ENCODE results near the gene ERN1.

ERN1 gene

DNA sequence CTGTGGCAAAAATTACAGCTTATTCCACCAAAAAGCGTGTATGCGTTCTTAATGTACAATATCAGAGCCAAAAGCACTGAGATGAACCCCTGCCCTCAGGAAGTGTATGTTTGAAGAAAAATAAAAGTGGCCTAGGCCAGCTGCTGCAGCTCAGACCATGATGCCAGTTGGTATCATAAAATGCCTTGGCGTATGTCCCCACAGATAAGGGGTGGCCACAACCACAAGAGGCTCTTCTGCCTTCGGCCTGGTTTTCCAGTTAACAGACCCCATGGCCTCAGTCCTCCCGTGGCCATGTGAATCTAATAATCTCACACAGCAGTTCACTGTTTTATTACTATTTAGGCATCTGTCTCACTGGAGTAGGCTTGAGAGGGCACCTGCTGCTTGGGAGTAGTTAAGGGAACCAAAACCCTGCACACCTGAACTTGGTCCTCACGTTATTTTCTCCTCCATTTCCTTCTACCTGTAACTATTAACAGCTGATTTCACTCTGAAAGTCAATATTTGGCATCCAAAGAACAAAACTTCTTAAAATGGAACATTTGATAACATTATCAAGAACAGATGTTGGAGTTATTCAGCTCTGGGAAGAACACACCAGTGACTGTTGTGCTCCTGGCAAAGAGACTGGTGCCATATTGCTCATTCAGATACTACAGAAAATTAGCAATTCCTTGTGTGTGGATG, 34.8 kb upstream of the ERN1 start:
- no peak for DNase-seq (ENCODE audit: low read depth)
- H3K4me3 ChIP-seq (ENCODE audit: low read length): no peak overlapping the region
- no peak for TF ChIP-seq CTCF (conservative IDR thresholded peaks at IDR 0.05; ENCODE audit: low read depth, low read length)

GRCh38 chr17:64163468-64163867, 33.5 kb upstream of the ERN1 start:
- no peak for DNase-seq (ENCODE audit: low read depth)
- no peak for TF ChIP-seq CTCF (conservative IDR thresholded peaks at IDR 0.05; ENCODE audit: low read depth, low read length)
- no peak overlapping the region for H3K4me3 ChIP-seq (ENCODE audit: low read length)

DNA sequence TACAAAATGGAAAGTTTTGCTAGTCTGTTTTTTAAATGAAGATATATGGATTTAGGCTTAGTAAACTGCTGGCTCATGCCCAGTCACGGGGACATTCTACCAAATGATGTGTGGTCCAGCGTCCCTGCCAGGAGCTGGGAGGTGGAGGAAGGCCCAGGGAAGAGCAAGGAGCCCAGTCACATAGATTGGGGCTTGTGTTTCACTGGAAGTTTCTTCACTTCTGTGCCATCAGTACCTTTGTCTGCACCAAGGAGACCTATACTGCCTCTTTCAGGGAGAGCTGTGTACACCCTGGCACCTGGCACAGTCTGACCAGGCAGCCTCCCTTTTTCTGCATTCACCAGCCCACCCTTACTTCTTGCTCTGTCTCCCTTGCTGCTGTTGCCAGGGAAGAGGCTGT, 32.6 kb upstream of the ERN1 start:
- DNase-seq (ENCODE audit: low read depth): no peak
- no peak for TF ChIP-seq CTCF (conservative IDR thresholded peaks at IDR 0.05; ENCODE audit: low read depth, low read length)
- H3K4me3 ChIP-seq (ENCODE audit: low read length): no peak overlapping the region

DNA sequence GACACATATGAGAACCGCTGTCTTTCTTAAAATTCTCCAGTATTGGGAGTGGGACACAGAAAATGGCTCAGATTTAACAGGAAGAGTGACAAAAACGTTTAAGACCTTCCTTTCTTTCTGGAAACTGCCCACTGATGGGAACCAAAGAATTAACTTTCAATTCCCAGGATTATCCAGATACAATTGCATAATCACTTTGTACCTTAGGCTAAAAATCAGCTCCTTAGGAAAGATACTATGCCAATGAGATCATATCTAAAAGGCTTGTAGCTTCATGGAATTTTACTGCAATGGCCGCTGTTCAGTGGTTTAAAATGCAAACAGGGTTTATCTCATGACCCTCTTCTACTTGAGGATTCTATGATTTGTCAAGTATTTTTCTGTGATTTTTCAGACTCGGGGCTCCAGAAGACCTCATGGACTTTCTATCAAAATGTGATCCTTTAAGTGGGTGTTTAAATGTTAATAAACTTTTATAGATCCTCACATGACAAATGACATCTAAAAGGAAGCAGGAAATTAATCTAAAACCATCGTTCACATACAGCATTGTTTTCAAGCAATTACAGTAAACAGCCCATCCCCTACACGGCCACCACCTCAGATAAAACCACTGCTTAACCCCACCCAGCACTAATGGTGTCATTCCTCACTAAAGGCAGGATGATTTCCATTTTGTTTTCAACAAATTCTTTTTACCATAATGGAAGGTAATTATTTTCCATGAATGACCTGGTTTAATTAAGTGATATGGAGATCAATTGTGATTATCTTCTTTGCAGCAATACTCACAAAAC, 31.6 kb upstream of the ERN1 start:
- TF ChIP-seq CTCF (conservative IDR thresholded peaks at IDR 0.05; ENCODE audit: low read depth, low read length): no peak
- DNase-seq (ENCODE audit: low read depth): no peak
- H3K4me3 ChIP-seq (ENCODE audit: low read length): no peak overlapping the region

GRCh38 chr17:64160378-64160777, 30.4 kb upstream of the ERN1 start:
- no peak for DNase-seq (ENCODE audit: low read depth)
- no peak overlapping the region for H3K4me3 ChIP-seq (ENCODE audit: low read length)
- TF ChIP-seq CTCF (conservative IDR thresholded peaks at IDR 0.05; ENCODE audit: low read depth, low read length): no peak

DNA sequence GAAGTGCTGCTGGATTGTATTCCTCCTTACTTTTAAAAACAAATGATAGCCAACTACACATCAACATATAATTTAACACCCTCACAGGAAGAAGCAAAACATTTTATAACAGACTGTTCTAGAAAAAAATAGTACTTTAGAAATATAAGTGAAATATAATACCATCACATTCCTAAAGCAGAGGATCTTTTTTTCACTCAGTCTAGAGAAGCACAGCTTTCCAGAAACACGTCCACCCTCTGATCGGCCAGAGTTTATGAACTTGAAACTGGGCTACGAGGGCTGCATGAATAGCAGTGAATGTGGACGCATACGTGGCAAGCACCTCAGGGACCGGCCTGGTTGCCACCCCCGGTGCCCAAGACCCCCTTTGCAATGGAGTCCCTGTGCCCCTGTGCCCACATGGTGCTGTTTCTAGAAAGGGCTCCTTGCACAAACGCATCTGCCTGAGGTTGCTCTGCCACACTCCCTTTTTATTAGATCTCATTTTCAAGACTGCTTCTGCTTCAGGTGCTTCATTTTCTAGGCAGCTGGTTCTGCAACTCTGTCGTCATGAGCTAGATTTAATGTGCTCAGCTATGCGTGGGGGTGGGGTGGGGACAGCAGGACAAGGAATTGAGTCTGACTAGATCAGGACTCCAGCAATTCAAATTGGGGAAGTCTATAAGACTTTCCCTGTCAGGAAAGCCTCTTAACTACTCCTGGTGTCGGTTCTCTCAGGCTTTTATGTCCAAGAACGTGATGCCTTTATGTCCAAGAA, 29.1 kb upstream of the ERN1 start:
- no peak overlapping the region for H3K4me3 ChIP-seq (ENCODE audit: low read length)
- no peak for DNase-seq (ENCODE audit: low read depth)
- TF ChIP-seq CTCF (conservative IDR thresholded peaks at IDR 0.05; ENCODE audit: low read depth, low read length): no peak

All from retinal pigment epithelial cell (primary cell).